Lower leg skin (tissue), 3 donors: ENCODE measurements around the gene SUCLG1.

Source experiments
- CTCF ChIP-seq, 3 donors: fragments of 450-650 bp; IDR thresholded peaks; one replicate each; pipeline ENCODE4 v1.5.1; 2016; ENCODE audit warnings: antibody characterized with exemption in 3 of 3, mild to moderate bottlenecking in 3 of 3, moderate library complexity in 2 of 3
- POLR2A ChIP-seq, 2 donors: fragments of 450-650 bp; IDR thresholded peaks; one replicate each; pipeline ENCODE4 v1.6.1; 2016 to 2017; ENCODE audit warnings: antibody characterized with exemption in 2 of 2, mild to moderate bottlenecking in 1 of 2, moderate library complexity in 1 of 2

GRCh38 chr2:84478867-84479266 is 19.8 kb upstream of the SUCLG1 start:
- TF ChIP-seq CTCF (IDR thresholded peaks at IDR 0.05) = no peak
- TF ChIP-seq POLR2A (IDR thresholded peaks at IDR 0.05) = no peak
